Activated T-cell treated with anti-CD3 and anti-CD28 coated beads, Interleukin-2, amount 50 U/mL, for 24 hours (primary cell): Measurements from ENCODE around the gene CLC.
A peak's percentile ranks its signal among the peaks of the same experiment; 100 is the strongest.
"Not testable (repeated sequence)": the region's sequence is repeated elsewhere in the genome, so short reads cannot be mapped to it uniquely, and the experiment has no call there.

Experiments used
- DNase-seq: peaks from one replicate; pipeline ENCODE4 v3.0.0-alpha.2; 2020
- H3K27ac Mint-ChIP-seq: 2 replicates; pipeline ENCODE4 v1.8.0; 2020; ENCODE audit warnings: mild to moderate bottlenecking, mixed read lengths
- H3K27me3 Mint-ChIP-seq: 2 replicates; pipeline ENCODE4 v1.8.0; 2020; ENCODE audit warnings: mixed read lengths
- H3K36me3 Mint-ChIP-seq: 2 replicates; pipeline ENCODE4 v1.8.0; 2020; ENCODE audit warnings: low read depth, mixed read lengths
- H3K4me1 Mint-ChIP-seq: 2 replicates; pipeline ENCODE4 v1.8.0; 2020; ENCODE audit warnings: low read depth, mixed read lengths
- H3K4me3 Mint-ChIP-seq: 2 replicates; pipeline ENCODE4 v1.8.0; 2020; ENCODE audit warnings: mild to moderate bottlenecking, moderate library complexity, mixed read lengths
- H3K9me3 Mint-ChIP-seq: 2 replicates; pipeline ENCODE4 v1.8.0; 2020; ENCODE audit warnings: mixed read lengths

Gene CLC

GRCh38 chr19:39737891-39738290 is at the start of gene CLC:
TSS of gene CLC (minus strand) at chr19:39738029. CDS start at chr19:39737952, 77 bp downstream.
- DNase-seq, result no peak
- Mint-ChIP-seq H3K4me1 (peaks cover 34% of the 10 kb centered on the region), H3K27ac (no peak within 1 kb of the TSS), H3K9me3 (no peaks in the 10 kb centered on the region), H3K27me3 (peaks cover 11% of the 10 kb centered on the region), H3K4me3 (no peak within 1 kb of the TSS), H3K36me3 (no peaks in the 10 kb centered on the region)

DNA sequence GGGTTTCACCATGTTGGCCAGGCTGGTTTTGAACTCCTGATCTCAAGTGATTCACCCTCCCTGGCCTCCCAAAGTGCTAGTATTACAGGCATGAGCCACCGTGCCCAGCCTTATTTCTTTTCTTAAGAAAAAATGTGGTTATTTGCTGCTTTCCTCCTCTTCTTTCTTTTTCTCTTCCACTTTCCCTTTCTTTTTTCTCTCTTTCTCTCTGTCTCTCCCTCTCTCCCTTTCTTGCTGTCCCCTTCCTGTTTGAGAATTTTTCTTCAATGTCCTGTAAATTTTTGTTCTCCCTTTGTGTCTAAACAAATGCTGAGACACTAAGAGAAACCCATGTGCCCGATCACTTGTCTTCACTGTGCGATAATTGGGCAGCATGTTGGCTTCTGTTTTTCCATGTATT is 43.1 kb upstream of the CLC start:
- Mint-ChIP-seq H3K27me3 (peaks cover 38% of the 10 kb centered on the region), H3K4me1 (peaks cover 3% of the 10 kb centered on the region), H3K27ac (no peak overlapping the region), H3K9me3 (no peaks in the 10 kb centered on the region), H3K36me3 (no peaks in the 10 kb centered on the region), H3K4me3 (no peak overlapping the region)
- DNase-seq, result no peak

- H3K4me3 Mint-ChIP-seq, result no peak within 1 kb of the TSS
- H3K36me3 Mint-ChIP-seq, result no peaks in the 10 kb centered on the region
- peaks cover 3% of the 10 kb centered on the region for H3K4me1 Mint-ChIP-seq
- H3K27ac Mint-ChIP-seq, result no peak within 1 kb of the TSS
- DNase-seq, result no peak
- H3K27me3 Mint-ChIP-seq, result peaks cover 20% of the 10 kb centered on the region
- no peaks in the 10 kb centered on the region for H3K9me3 Mint-ChIP-seq
Observed at GRCh38 chr19:39778763-39779162, 40.9 kb upstream of the CLC start, which contains the start of gene LEUTX. TSS of gene LEUTX (plus strand) at chr19:39778854. CDS start at chr19:39778921, 67 bp downstream.

DNA sequence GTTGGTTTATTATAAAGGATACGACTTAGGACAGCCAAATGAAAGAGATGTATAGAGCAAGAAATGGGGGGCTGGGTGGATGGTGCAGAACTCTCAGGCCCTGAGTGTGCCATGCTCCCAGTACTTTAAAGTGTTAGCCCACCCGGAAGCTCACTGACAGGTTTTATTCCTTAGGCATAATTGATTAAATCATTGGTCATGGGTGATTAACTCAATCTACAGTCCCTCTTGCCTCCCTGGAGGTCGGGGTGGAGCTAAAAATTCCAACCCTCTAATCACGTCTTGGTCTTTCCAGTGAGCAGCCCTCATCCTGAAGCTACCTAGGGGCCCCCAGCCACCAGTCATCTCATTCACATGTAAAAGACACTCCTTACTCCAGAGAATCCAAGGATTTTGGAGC is 31.0 kb upstream of the CLC start:
- peaks cover 5% of the 10 kb centered on the region for H3K4me1 Mint-ChIP-seq
- H3K9me3 Mint-ChIP-seq, result peaks cover 4% of the 10 kb centered on the region

GRCh38 chr19:39768334-39768733 is 30.5 kb upstream of the CLC start:
- H3K4me1 Mint-ChIP-seq, result peaks cover 5% of the 10 kb centered on the region
- H3K9me3 Mint-ChIP-seq, result peaks cover 4% of the 10 kb centered on the region
- DNase-seq, result no peak
- no peak overlapping the region for H3K27ac Mint-ChIP-seq
- H3K4me3 Mint-ChIP-seq, result no peak overlapping the region
- H3K27me3 Mint-ChIP-seq, result peaks cover 25% of the 10 kb centered on the region
- H3K36me3 Mint-ChIP-seq, result no peaks in the 10 kb centered on the region

More for the DNA sequence above, 31.0 kb upstream of the CLC start:
- no peaks in the 10 kb centered on the region for H3K36me3 Mint-ChIP-seq
- peaks cover 25% of the 10 kb centered on the region for H3K27me3 Mint-ChIP-seq
- DNase-seq, result no peak
- H3K4me3 Mint-ChIP-seq, result no peak overlapping the region
- no peak overlapping the region for H3K27ac Mint-ChIP-seq

DNA sequence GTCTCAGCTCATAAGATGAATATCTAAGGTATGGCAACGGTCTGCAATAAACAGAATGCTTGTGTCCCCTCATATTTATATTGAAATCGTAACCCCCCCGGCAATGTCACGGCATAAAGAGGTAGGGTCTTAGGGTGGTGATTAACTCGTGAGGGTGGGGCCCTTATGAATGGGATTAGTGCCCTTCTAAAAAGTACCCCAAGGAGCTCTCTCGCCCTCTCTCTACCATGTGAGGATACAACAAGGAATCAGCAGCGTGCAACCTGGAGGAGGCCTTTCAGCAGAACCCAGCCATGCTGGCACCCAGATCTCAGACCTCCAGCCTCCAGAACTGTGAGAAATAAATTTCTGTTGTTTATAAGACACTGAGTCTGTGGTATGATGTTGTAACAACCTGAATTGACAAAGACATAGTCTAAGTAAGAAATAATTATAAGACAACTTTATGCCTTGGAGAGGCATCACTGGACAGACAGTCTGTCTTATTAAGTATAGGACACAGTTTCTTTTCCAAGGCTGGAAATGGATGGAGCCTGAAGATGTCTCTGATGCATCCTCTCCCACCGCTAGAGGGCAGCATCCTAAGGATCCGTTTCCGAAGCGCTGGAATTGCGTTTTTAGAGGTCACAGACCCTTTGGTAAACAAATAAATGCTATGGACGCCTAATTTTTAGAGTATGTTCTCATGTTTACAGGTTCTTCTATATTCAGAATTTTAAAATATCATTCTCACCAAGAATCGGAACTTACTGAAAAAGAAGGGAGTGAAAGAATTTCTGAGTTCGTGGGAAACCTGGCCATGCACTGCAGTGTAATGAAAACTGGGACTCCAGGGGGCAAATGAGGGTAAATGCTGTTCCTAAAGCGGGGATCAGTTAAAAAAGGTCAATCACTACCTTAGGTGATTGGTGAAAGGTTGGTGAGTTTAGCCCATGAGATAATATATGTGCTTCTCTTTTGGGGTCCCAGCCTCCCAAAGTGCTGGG is 27.6 kb upstream of the CLC start:
- peaks cover 26% of the 10 kb centered on the region for H3K27me3 Mint-ChIP-seq
- no peaks in the 10 kb centered on the region for H3K36me3 Mint-ChIP-seq
- peaks cover 5% of the 10 kb centered on the region for H3K4me1 Mint-ChIP-seq
- DNase-seq, result peak; percentile 48
- no peak overlapping the region for H3K4me3 Mint-ChIP-seq
- H3K9me3 Mint-ChIP-seq, result peaks cover 4% of the 10 kb centered on the region
- no peak overlapping the region for H3K27ac Mint-ChIP-seq

DNA sequence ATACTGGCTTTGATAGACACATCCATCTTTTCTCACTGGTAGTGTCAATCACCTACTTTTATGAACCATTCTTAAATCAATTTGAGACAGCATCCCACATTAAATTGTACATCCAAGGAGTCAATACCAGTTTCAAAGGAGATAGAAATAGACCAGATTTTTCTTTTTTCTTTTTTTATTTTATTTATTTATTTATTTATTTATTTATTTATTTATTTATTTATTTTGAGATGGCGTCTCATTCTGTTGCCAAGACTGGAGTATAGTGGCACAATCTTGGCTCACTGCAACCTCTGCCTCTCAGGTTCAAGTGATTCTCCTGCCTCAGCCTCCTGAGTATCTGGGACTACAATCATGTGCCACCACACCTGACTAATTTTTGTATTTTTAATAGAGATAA is 24.0 kb upstream of the CLC start:
- not testable (repeated sequence) for DNase-seq, H3K4me3 Mint-ChIP-seq, H3K27ac Mint-ChIP-seq, H3K9me3 Mint-ChIP-seq, H3K36me3 Mint-ChIP-seq
- peaks cover 11% of the 10 kb centered on the region for H3K4me1 Mint-ChIP-seq
- H3K27me3 Mint-ChIP-seq, result peaks cover 45% of the 10 kb centered on the region

GRCh38 chr19:39759457-39760184 is 21.8 kb upstream of the CLC start:
- H3K27me3 Mint-ChIP-seq, result peaks cover 40% of the 10 kb centered on the region
- H3K4me1 Mint-ChIP-seq, result peaks cover 7% of the 10 kb centered on the region
- no peaks in the 10 kb centered on the region for H3K9me3 Mint-ChIP-seq
- no peaks in the 10 kb centered on the region for H3K36me3 Mint-ChIP-seq
- H3K27ac Mint-ChIP-seq, result no peak overlapping the region
- DNase-seq, result no peak
- no peak overlapping the region for H3K4me3 Mint-ChIP-seq

DNA sequence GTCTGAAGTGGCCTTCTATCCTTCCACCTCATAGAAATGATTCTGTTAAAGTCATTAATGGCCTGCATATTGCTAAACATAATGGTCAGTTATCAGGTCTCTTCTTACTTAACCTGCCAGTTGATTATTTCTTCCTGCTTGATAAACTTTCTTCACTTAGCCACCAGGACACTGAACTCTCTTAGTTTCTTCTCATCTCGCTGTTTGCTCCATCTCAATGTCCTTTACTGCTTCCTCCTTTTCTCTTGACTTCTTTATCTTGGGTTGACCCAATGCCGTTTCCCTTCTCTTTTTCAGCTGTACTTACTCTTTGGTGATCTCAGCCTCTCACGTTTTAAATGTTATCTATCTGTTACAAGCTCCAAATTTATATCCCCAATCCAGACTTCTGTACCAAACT is 17.1 kb upstream of the CLC start:
- H3K4me3 Mint-ChIP-seq, result no peak overlapping the region
- peaks cover 6% of the 10 kb centered on the region for H3K4me1 Mint-ChIP-seq
- H3K27me3 Mint-ChIP-seq, result peaks cover 38% of the 10 kb centered on the region
- H3K9me3 Mint-ChIP-seq, result no peaks in the 10 kb centered on the region
- H3K36me3 Mint-ChIP-seq, result no peaks in the 10 kb centered on the region
- no peak overlapping the region for H3K27ac Mint-ChIP-seq
- DNase-seq, result no peak

DNA sequence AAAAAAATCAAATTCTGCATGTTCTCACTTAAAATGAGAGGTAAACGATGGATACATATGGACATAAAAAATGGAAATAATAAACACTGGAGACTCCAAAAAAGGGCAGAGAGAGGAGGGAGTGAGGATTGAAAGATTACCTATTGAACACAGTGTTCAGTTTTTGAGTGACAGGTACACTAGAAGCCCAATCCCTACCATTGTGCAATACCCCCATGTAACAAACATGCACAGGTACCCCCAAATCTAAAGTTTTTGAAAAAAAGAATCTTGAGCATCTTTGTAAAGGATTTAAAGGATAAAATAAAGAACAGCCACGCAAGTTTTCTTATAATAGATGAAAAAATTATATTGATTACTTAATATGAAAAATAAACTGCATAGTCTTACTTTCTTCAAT is 16.7 kb upstream of the CLC start:
- Mint-ChIP-seq H3K27ac (no peak overlapping the region), H3K4me3 (no peak overlapping the region), H3K36me3 (no peaks in the 10 kb centered on the region), H3K9me3 (no peaks in the 10 kb centered on the region), H3K4me1 (peaks cover 2% of the 10 kb centered on the region), H3K27me3 (peaks cover 35% of the 10 kb centered on the region)
- DNase-seq, result no peak

GRCh38 chr19:39752795-39753194 is 15.0 kb upstream of the CLC start:
- H3K4me3 Mint-ChIP-seq, result no peak overlapping the region
- H3K9me3 Mint-ChIP-seq, result no peaks in the 10 kb centered on the region
- H3K27ac Mint-ChIP-seq, result no peak overlapping the region
- no peak for DNase-seq
- peaks cover 21% of the 10 kb centered on the region for H3K27me3 Mint-ChIP-seq
- no peaks in the 10 kb centered on the region for H3K36me3 Mint-ChIP-seq
- peaks cover 2% of the 10 kb centered on the region for H3K4me1 Mint-ChIP-seq

DNA sequence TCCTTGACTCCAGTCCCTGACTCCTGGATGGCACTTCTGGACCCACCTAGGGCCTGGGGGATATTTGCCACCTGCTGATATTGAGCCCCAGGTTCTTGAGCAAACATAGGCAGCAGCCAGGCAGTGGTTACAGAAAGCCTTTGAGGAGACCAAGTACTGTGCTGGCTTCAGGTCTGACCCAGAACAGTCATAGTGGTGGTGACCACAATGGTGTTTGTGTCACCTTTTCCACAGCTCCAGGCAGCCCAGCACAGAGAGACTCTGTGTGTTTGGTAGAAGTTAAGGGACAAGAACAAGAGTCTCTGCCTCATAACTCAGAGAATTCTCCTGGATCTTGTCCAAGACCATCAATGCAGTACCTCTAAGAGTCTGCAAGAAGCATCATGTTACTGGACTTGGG is 14.6 kb upstream of the CLC start:
- Mint-ChIP-seq H3K9me3 (no peaks in the 10 kb centered on the region), H3K4me1 (peaks cover 2% of the 10 kb centered on the region), H3K36me3 (no peaks in the 10 kb centered on the region), H3K27ac (no peak overlapping the region), H3K4me3 (no peak overlapping the region), H3K27me3 (peaks cover 21% of the 10 kb centered on the region)
- DNase-seq, result no peak

DNA sequence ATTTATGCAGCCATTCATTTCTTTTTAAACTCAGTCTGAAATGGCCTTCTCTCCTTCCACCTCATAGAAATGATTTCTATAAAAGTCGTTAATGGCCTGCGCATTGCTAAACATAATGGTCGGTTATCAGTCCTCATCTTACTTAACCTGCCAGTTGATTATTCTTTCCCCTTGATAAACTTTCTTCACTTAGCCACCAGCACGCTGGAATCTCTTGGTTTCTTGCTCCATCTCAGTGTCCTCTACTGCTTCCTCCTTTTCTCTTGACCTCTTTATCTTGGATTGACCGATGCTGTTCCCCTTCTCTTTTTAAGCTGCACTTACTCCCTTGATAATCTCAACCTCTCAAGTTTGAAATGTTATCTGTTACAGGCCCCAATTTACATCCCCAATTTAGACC is 12.2 kb upstream of the CLC start:
- H3K4me3 Mint-ChIP-seq, result no peak overlapping the region
- peaks cover 2% of the 10 kb centered on the region for H3K4me1 Mint-ChIP-seq
- no peaks in the 10 kb centered on the region for H3K36me3 Mint-ChIP-seq
- no peaks in the 10 kb centered on the region for H3K9me3 Mint-ChIP-seq
- no peak overlapping the region for H3K27ac Mint-ChIP-seq
- H3K27me3 Mint-ChIP-seq, result peaks cover 19% of the 10 kb centered on the region
- no peak for DNase-seq

DNA sequence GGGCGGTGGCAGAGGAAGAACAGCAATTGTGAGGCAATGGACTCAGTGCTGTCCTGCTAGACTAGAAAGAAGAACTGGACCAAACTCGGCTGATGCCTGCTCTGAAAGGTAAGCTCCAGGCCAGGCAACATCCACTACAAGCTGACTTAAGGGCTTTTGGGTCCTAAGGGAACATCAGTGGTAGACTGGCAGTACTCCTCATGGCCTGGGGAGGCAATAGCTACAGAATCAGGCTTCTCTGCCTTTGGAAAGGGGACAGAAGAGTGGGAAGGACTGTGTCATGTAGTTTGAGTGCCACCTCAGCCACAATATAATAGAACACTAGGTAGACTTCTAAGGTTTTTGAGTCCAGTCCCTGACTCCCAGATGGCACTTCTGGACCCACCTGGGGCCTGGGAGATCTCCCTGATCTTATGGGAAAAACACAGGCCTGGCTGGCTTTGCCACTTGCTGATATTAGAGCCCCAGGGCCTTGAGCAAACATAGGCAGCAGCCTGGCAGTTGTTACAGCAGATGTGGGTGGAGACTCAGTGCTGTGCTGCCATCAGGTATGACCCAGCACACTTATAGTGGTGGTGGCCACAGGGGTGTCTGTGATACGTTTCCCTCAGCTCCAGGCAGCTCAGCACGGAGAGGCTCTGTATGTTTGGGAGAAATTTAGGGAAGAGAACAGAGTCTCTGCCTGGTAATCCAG is 9.2 kb upstream of the CLC start:
- Mint-ChIP-seq H3K27ac (no peak overlapping the region), H3K27me3 (peaks cover 30% of the 10 kb centered on the region), H3K4me3 (no peak overlapping the region), H3K4me1 (no peaks in the 10 kb centered on the region), H3K36me3 (no peaks in the 10 kb centered on the region), H3K9me3 (no peaks in the 10 kb centered on the region)
- no peak for DNase-seq
